Pancreas (tissue), 10 donors: ENCODE data around the gene C19orf25. TPM values are rescaled to one million over a fixed set of nuclear protein-coding genes. Genes with fewer than 3 reads are reported as not detected.

Source experiments
- ATAC-seq, 4 donors: fragments of 200-7000 bp; cut with Tn5 transposase; one replicate each; pipeline versions ENCODE4 v1.8.0 to v1.9.1; 2020; ENCODE audit warnings: mild to moderate bottlenecking in 4 of 4, moderate library complexity in 4 of 4
- DNase-seq, 6 donors: peaks; one replicate each; pipeline ENCODE4 v3.0.0-alpha.2; 2020
- FAIRE-seq: peaks from 2 replicates; lab custom pipeline; 2012; peaks lifted over from hg19 to GRCh38; lab: Jason Lieb, UNC
- H3K27ac ChIP-seq, 4 donors: fragments of 200-600 bp; sonication (generic); 1 replicate in 3 of 4; 2 replicates in 1 of 4; pipeline versions ENCODE4 v1.5.0 to v1.8.0; 2020
- H3K27me3 ChIP-seq, 4 donors: fragments of 200-600 bp; one replicate each; pipeline ENCODE4 v1.8.0; 2021
- H3K36me3 ChIP-seq, 3 donors: fragments of 200-600 bp; sonication (generic) in 1 of 3; one replicate each; pipeline versions ENCODE4 v1.5.0 to v1.8.0; 2020 to 2021
- H3K4me1 ChIP-seq, 3 donors: fragments of 200-600 bp; one replicate each; pipeline ENCODE4 v1.8.0; 2021
- H3K4me3 ChIP-seq, 4 donors: fragments of 200-600 bp; sonication (generic) in 2 of 4; one replicate each; pipeline versions ENCODE4 v1.5.0 to v1.8.0; 2020 to 2021
- H3K9me3 ChIP-seq, 4 donors: fragments of 200-600 bp; one replicate each; pipeline ENCODE4 v1.8.0; 2021
- WGBS, 2 donors: extraction: QIAGEN DNeasy Blood & Tissue Kit; methylation state at CpG; one replicate each; pipeline ENCODE4 v1.1.7; 2013; 5-methylcytosine and 5-hydroxymethylcytosine counted together
- intact Hi-C, 3 donors: fragments of 100-400 bp; cut with DNase I; formaldehyde crosslinking; loops; one replicate each; pipeline versions ENCODE4 v1.11.1 to v1.14.2; 2022
- polyA plus RNA-seq, 2 donors: library from polyadenylated mRNA; stranded (reverse); fragments of 200-250 nt; gene quantifications; one replicate each; pipeline ENCODE4 v1.2.3, GENCODE V29; 2013
- total RNA-seq, 6 donors: library from RNA; stranded (reverse); fragmentation: NEBNext Ultra II Directional in 4 of 6; extraction: Animal tissue kit (Norgen Biotek cat#: 25700) in 4 of 6; gene quantifications; one replicate each; pipeline versions ENCODE4 v1.2.1 to v1.2.4, GENCODE V29; 2021 to 2023
- TF ChIP-seq, protein P1 (sequence below), 4 donors: fragments of 200-600 bp; sonication (generic) in 3 of 4; IDR thresholded peaks; one replicate each; pipeline versions ENCODE4 v1.5.0 to v1.8.0; 2021; ENCODE audit warnings: antibody characterized with exemption in 4 of 4
- donor health status: healthy with polysubstance abuse.
- donor health status: DM: no; HTN: no; CAD: no; lungs with moderate emphysema.
- donor health status: DM: no; HTN: no; CAD: no.
- donor health status: control.
- donor health status: control.
- donor health status: Bipolar disorder and iron deficiency.
- donor health status: DM: yes; HTN: yes; CAD: no.
- donor health status: DM: no; HTN: no; CAD: no.
- donor health status: DM: no; HTN: no; CAD: no.
- donor health status: DM: yes; HTN: yes; CAD: no.

The C19orf25 gene
- total and polyA plus RNA-seq, 8 donors, result 10.7 to 39.0 (median 15.6) TPM

DNA sequence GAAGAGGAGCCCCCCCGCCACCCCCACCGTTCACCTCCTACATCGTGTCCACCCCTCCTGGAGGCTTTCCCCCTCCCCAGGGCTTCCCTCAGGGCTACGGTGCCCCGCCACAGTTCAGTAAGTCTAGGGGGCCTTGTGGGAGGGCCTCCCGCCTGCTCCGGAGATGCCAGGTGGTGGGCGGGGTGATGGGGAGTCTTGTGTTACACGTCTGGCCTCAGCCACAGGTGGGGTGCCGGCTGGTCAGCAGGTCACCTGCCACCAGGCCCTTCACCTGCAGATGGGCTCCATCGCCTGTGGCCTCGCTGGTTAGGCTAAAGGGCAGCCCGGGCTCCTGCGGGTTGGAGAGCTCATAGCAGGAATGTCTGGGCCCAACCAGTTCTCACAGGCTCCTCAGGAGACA lies 48.8 kb downstream of the C19orf25 start:
- H3K27me3 ChIP-seq, result no peaks in the 10 kb centered on the region
- no peaks in the 10 kb centered on the region for H3K9me3 ChIP-seq
- DNase-seq (peak in 1 of 6 donors; percentile 50), ATAC-seq (no peak), FAIRE-seq (no peak)
- TF ChIP-seq, protein P1, sequence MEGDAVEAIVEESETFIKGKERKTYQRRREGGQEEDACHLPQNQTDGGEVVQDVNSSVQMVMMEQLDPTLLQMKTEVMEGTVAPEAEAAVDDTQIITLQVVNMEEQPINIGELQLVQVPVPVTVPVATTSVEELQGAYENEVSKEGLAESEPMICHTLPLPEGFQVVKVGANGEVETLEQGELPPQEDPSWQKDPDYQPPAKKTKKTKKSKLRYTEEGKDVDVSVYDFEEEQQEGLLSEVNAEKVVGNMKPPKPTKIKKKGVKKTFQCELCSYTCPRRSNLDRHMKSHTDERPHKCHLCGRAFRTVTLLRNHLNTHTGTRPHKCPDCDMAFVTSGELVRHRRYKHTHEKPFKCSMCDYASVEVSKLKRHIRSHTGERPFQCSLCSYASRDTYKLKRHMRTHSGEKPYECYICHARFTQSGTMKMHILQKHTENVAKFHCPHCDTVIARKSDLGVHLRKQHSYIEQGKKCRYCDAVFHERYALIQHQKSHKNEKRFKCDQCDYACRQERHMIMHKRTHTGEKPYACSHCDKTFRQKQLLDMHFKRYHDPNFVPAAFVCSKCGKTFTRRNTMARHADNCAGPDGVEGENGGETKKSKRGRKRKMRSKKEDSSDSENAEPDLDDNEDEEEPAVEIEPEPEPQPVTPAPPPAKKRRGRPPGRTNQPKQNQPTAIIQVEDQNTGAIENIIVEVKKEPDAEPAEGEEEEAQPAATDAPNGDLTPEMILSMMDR (IDR thresholded peaks at IDR 0.05), result no peak
- intact Hi-C loops, result no loop called here
- no peak overlapping the region for H3K27ac ChIP-seq
- peaks cover 0 to 59% (median 27%) of the 10 kb centered on the region in 3 donors for H3K36me3 ChIP-seq
- H3K4me3 ChIP-seq, result no peak overlapping the region
- H3K4me1 ChIP-seq, result no peaks in the 10 kb centered on the region
- WGBS, 2 donors, result 88% methylated on average over 13 to 14 of the region's 14 CpGs

GRCh38 chr19:1429750-1430149 lies 49.3 kb downstream of the C19orf25 start:
- Histone ChIP-seq H3K9me3 (no peaks in the 10 kb centered on the region), H3K27me3 (no peaks in the 10 kb centered on the region), H3K27ac (no peak overlapping the region), H3K4me1 (no peaks in the 10 kb centered on the region), H3K36me3 (peaks cover 0 to 58% (median 27%) of the 10 kb centered on the region in 3 donors), H3K4me3 (no peak overlapping the region)
- TF ChIP-seq, protein P1 (IDR thresholded peaks at IDR 0.05), result no peak
- DNase-seq (no peak), ATAC-seq (peak in 2 of 4 donors; percentile 13 to 34), FAIRE-seq (no peak)
- WGBS, 2 donors, result 47 to 52% methylated on average over 14 of the region's 14 CpGs
- intact Hi-C loops, result no loop called here

DNA sequence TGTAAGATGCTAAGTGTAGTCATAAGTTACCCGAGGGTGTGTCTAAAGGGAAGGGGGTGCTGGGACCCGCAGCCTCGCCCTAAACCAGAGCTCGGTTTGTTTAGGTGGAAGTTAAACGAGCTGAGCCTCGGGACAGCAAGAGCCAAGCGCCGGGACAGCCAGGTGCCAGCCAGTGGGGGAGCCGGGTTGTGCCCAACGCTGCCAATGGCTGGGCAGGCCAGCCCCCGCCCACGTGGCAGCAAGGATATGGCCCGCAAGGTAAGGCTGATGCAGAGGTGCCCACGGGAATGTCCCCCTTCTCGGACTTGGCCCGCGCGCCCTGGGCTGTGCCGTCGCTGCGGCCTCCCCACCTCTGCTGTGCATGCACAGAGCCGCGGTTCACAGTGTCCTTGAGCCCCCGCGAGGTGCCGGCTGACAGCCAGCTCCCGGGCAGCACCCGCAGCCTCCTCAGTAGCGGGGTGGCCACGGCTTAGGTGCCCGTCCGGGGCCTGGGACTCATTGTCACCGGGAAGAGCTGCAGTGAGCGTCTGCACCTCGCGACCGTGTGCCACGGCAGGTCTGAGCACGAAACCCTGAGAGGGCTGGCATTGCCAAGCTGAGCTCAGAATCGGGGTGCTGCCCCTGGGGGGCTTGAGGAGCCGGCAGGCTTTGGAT lies 50.1 kb downstream of the C19orf25 start:
- H3K27me3 ChIP-seq, result no peaks in the 10 kb centered on the region
- no peaks in the 10 kb centered on the region for H3K4me1 ChIP-seq
- no peaks in the 10 kb centered on the region for H3K9me3 ChIP-seq
- intact Hi-C loops, result no loop called here
- no peak overlapping the region for H3K4me3 ChIP-seq
- H3K36me3 ChIP-seq, result peaks cover 0 to 53% (median 28%) of the 10 kb centered on the region in 3 donors
- no peak overlapping the region for H3K27ac ChIP-seq
- peak in 2 of 4 donors; percentile 6 for ATAC-seq
- TF ChIP-seq, protein P1 (IDR thresholded peaks at IDR 0.05), result no peak
- no peak for FAIRE-seq
- 81 to 83% methylated on average over 39 to 41 of the region's 41 CpGs for WGBS, 2 donors
- peak in 1 of 6 donors; percentile 54 for DNase-seq

DNA sequence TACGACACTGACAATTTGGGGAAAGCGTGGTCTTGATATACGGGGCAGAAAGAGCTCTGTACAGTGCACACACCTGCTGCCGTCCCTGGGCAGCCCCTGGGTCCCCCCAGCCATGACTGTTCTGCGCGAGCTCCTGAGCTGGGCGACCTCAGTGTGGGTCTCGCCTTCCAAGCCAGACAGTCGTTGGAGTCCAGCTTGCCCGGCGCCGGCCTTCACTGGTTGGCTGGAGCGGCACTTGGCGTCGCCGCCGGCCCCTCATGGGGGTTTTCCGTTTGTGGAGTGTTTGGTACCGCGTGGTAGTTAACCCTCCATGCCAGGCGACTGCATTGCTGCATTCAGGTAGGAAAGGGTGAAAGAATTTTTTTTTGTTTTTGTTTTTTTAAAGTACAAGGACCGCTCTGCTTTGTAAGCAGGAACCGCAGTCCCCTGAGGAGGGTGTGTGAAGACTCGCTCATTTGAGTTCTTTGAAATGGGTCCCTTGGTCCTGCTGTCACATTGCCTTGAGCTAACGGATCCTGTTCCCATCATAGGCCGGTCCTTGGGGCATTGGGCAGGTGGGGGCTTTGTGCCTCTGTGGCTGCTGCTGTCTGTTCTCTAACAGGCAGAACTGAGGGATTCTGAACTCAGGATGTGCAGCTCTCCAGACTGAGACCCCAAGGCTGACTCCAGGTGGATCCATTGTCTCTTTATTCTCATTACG lies 51.6 kb downstream of the C19orf25 start:
- FAIRE-seq, result no peak
- H3K27ac ChIP-seq, result no peak overlapping the region
- intact Hi-C loops, result no loop called here
- peaks cover 0 to 53% (median 38%) of the 10 kb centered on the region in 3 donors for H3K36me3 ChIP-seq
- no peaks in the 10 kb centered on the region for H3K9me3 ChIP-seq
- H3K4me1 ChIP-seq, result no peaks in the 10 kb centered on the region
- H3K4me3 ChIP-seq, result no peak overlapping the region
- TF ChIP-seq, protein P1 (IDR thresholded peaks at IDR 0.05), result no peak
- ATAC-seq, result no peak
- 92 to 94% methylated on average over 27 of the region's 27 CpGs for WGBS, 2 donors
- no peaks in the 10 kb centered on the region for H3K27me3 ChIP-seq
- DNase-seq, result no peak

GRCh38 chr19:1426736-1427135 lies 52.3 kb downstream of the C19orf25 start:
- Histone ChIP-seq H3K36me3 (peaks cover 0 to 52% (median 38%) of the 10 kb centered on the region in 3 donors), H3K4me3 (no peak overlapping the region), H3K9me3 (no peaks in the 10 kb centered on the region), H3K27ac (no peak overlapping the region), H3K27me3 (no peaks in the 10 kb centered on the region), H3K4me1 (no peaks in the 10 kb centered on the region)
- FAIRE-seq (no peak), DNase-seq (no peak), ATAC-seq (no peak)
- intact Hi-C loops, result no loop called here
- TF ChIP-seq, protein P1 (IDR thresholded peaks at IDR 0.05), result no peak
- 86 to 90% methylated on average over 9 of the region's 9 CpGs for WGBS, 2 donors
